WTC11 (cell line): Measurements from ENCODE around the gene ANO2. TPM values are rescaled to one million over a fixed set of nuclear protein-coding genes. Genes with fewer than 3 reads are reported as not detected.

Source experiments
- ATAC-seq: fragments of 200-7000 bp; cut with Tn5 transposase; 2 replicates; pipeline ENCODE4 v1.10.0; 2021; ENCODE audit warnings: mild to moderate bottlenecking, moderate library complexity
- CTCF ChIA-PET: fragments of 300-600 bp; sonication (Branson Sonifier 250); formaldehyde crosslinking; loops from one replicate; lab custom pipeline; 2021; ENCODE audit warnings: antibody characterized with exemption; lab: Charles Lee
- POLR2A ChIA-PET: fragments of 350-600 bp; sonication (Branson Sonifier 250); formaldehyde crosslinking; loops from one replicate; lab custom pipeline; 2021; ENCODE audit warnings: antibody characterized with exemption; lab: Charles Lee
- DNase-seq: peaks from one replicate; pipeline ENCODE4 v3.0.0; 2021; ENCODE audit warnings: low spot score
- H3K27ac Mint-ChIP-seq: 2 replicates; pipeline ENCODE4 v1.8.0; 2021; ENCODE audit warnings: mixed read lengths
- H3K27me3 Mint-ChIP-seq: 2 replicates; pipeline ENCODE4 v1.8.0; 2021; ENCODE audit warnings: low read depth, mild to moderate bottlenecking, moderate library complexity, mixed read lengths
- H3K36me3 Mint-ChIP-seq: 2 replicates; pipeline ENCODE4 v1.8.0; 2021; ENCODE audit warnings: mixed read lengths
- H3K4me1 Mint-ChIP-seq: 2 replicates; pipeline ENCODE4 v1.8.0; 2022; ENCODE audit warnings: mixed read lengths
- H3K4me3 Mint-ChIP-seq: 2 replicates; pipeline ENCODE4 v1.8.0; 2021; ENCODE audit warnings: mild to moderate bottlenecking, moderate library complexity, mixed read lengths
- H3K9me3 Mint-ChIP-seq: 2 replicates; pipeline ENCODE4 v1.8.0; 2021; ENCODE audit warnings: mixed read lengths
- CDX4 ChIP-seq: fragments of 250-450 bp; sonication (Bioruptor Pico); IDR thresholded peaks from 2 replicates; pipeline ENCODE4 v1.9.0; 2021; ENCODE audit warnings: moderate library complexity, mild to moderate bottlenecking, inconsistent platforms, borderline replicate concordance
- CREM ChIP-seq: sonication (generic); formaldehyde crosslinking; IDR thresholded peaks from 2 replicates; pipeline ENCODE4 v1.8.1; 2022; ENCODE audit warnings: mild to moderate bottlenecking, missing genetic modification reagents, moderate library complexity
- E2F4 ChIP-seq: sonication (generic); formaldehyde crosslinking; IDR thresholded peaks from 2 replicates; pipeline ENCODE4 v1.8.1; 2022; ENCODE audit warnings: low read depth, mild to moderate bottlenecking, moderate library complexity, missing genetic modification reagents, borderline replicate concordance
- ESRRA ChIP-seq: sonication (generic); formaldehyde crosslinking; IDR thresholded peaks from 2 replicates; pipeline ENCODE4 v1.8.1; 2022; ENCODE audit warnings: mild to moderate bottlenecking, missing genetic modification reagents, borderline replicate concordance
- FOXP1 ChIP-seq: sonication (generic); formaldehyde crosslinking; IDR thresholded peaks from 2 replicates; pipeline ENCODE4 v1.8.0; 2022; ENCODE audit warnings: missing genetic modification reagents, mild to moderate bottlenecking, moderate library complexity, borderline replicate concordance
- HMGA2 ChIP-seq: fragments of 250-450 bp; sonication (Bioruptor Pico); IDR thresholded peaks from 2 replicates; pipeline ENCODE4 v1.4.0; 2021; ENCODE audit warnings: mild to moderate bottlenecking, moderate library complexity
- MLX ChIP-seq: sonication (generic); formaldehyde crosslinking; IDR thresholded peaks from 2 replicates; pipeline ENCODE4 v1.8.1; 2023; ENCODE audit warnings: mild to moderate bottlenecking, missing genetic modification reagents, moderate library complexity
- NFATC4 ChIP-seq: fragments of 250-450 bp; sonication (Bioruptor Pico); IDR thresholded peaks from 2 replicates; pipeline ENCODE4 v1.9.0; 2021; ENCODE audit warnings: mild to moderate bottlenecking
- NFE2L1 ChIP-seq: sonication (generic); formaldehyde crosslinking; IDR thresholded peaks from 2 replicates; pipeline ENCODE4 v1.8.1; 2023; ENCODE audit warnings: missing genetic modification reagents
- NR2C2 ChIP-seq: sonication (generic); formaldehyde crosslinking; IDR thresholded peaks from 2 replicates; pipeline ENCODE4 v1.8.0; 2022; ENCODE audit warnings: mild to moderate bottlenecking, missing genetic modification reagents
- PRDM15 ChIP-seq: sonication (generic); formaldehyde crosslinking; IDR thresholded peaks from 2 replicates; pipeline ENCODE4 v1.8.0; 2022; ENCODE audit warnings: missing genetic modification reagents
- PREB ChIP-seq: sonication (generic); formaldehyde crosslinking; IDR thresholded peaks from 2 replicates; pipeline ENCODE4 v1.8.1; 2022; ENCODE audit warnings: mild to moderate bottlenecking, missing genetic modification reagents, moderate library complexity, borderline replicate concordance
- RORB ChIP-seq: fragments of 250-450 bp; sonication (Bioruptor Pico); IDR thresholded peaks from 2 replicates; pipeline ENCODE4 v1.9.0; 2021; ENCODE audit warnings: mild to moderate bottlenecking
- TCF7 ChIP-seq: sonication (generic); formaldehyde crosslinking; IDR thresholded peaks from 2 replicates; pipeline ENCODE4 v1.8.0; 2022; ENCODE audit warnings: mild to moderate bottlenecking, low read depth, missing genetic modification reagents, moderate library complexity
- TEAD4 ChIP-seq: sonication (generic); formaldehyde crosslinking; IDR thresholded peaks from 2 replicates; pipeline ENCODE4 v1.8.0; 2022; ENCODE audit warnings: mild to moderate bottlenecking, missing genetic modification reagents
- TP53 ChIP-seq: sonication (generic); formaldehyde crosslinking; IDR thresholded peaks from 2 replicates; pipeline ENCODE4 v1.8.1; 2023; ENCODE audit warnings: mild to moderate bottlenecking, missing genetic modification reagents
- ZNF138 ChIP-seq: sonication (generic); formaldehyde crosslinking; conservative IDR thresholded peaks from 2 replicates; pipeline ENCODE4 v1.8.1; 2022; ENCODE audit warnings: mild to moderate bottlenecking, moderate library complexity, missing genetic modification reagents
- ZNF219 ChIP-seq: sonication (generic); formaldehyde crosslinking; IDR thresholded peaks from 2 replicates; pipeline ENCODE4 v1.8.0; 2023; ENCODE audit warnings: missing genetic modification reagents, mild to moderate bottlenecking, borderline replicate concordance
- ZNF232 ChIP-seq: sonication (generic); formaldehyde crosslinking; IDR thresholded peaks from 2 replicates; pipeline ENCODE4 v1.8.0; 2022; ENCODE audit warnings: mild to moderate bottlenecking, missing genetic modification reagents
- ZNF396 ChIP-seq: fragments of 250-450 bp; sonication (Bioruptor Pico); IDR thresholded peaks from 2 replicates; pipeline ENCODE4 v1.8.0; 2021; ENCODE audit warnings: mild to moderate bottlenecking, moderate library complexity, borderline replicate concordance
- ZNF512 ChIP-seq: sonication (generic); formaldehyde crosslinking; IDR thresholded peaks from 2 replicates; pipeline ENCODE4 v1.8.1; 2022; ENCODE audit warnings: missing genetic modification reagents, borderline replicate concordance
- ZNF671 ChIP-seq: fragments of 250-450 bp; sonication (Bioruptor Pico); IDR thresholded peaks from 2 replicates; pipeline ENCODE4 v1.8.0; 2021; ENCODE audit warnings: mild to moderate bottlenecking
- total RNA-seq: library from RNA; stranded (reverse); gene quantifications from 3 replicates; pipeline ENCODE4 v1.2.3, GENCODE V29; 2021

ANO2 gene
- total RNA-seq, 1 experiment from 2014 or later, result 2.8 TPM

GRCh38 chr12:5633106-5633505 lies 312.0 kb downstream of the ANO2 start:
- DNase-seq, result no peak
- no peaks in the 10 kb centered on the region for H3K27me3 Mint-ChIP-seq
- no peak overlapping the region for H3K4me3 Mint-ChIP-seq
- peaks cover 5% of the 10 kb centered on the region for H3K4me1 Mint-ChIP-seq
- CTCF ChIA-PET, result no interaction called here
- POLR2A ChIA-PET, result interaction anchor here (1.2 kb wide), 1 partner anchor 9 kb away, joined by 3 read pairs; no protein-coding TSS in a partner anchor
- no peak for ATAC-seq
- H3K9me3 Mint-ChIP-seq, result no peaks in the 10 kb centered on the region
- no peaks in the 10 kb centered on the region for H3K36me3 Mint-ChIP-seq
- H3K27ac Mint-ChIP-seq, result no peak overlapping the region
- TF ChIP-seq HMGA2, result no peak
- no peak for TF ChIP-seq ZNF512 (CRISPR knock-in tag)

GRCh38 chr12:5632453-5632852 lies 312.6 kb downstream of the ANO2 start:
- Mint-ChIP-seq H3K9me3 (no peaks in the 10 kb centered on the region), H3K4me1 (peaks cover 5% of the 10 kb centered on the region), H3K27me3 (no peaks in the 10 kb centered on the region), H3K27ac (no peak overlapping the region), H3K4me3 (no peak overlapping the region), H3K36me3 (no peaks in the 10 kb centered on the region)
- CTCF ChIA-PET, result no interaction called here
- no peak for DNase-seq
- POLR2A ChIA-PET, result no interaction called here
- no peak for ATAC-seq
- TF ChIP-seq ZNF219 (CRISPR knock-in tag) (no peak), ZNF671 (CRISPR knock-in tag) (no peak), ZNF138 (CRISPR knock-in tag) (no peak), NR2C2 (CRISPR knock-in tag) (no peak), PREB (no peak), ZNF396 (CRISPR knock-in tag) (no peak), ESRRA (CRISPR knock-in tag) (no peak), NFATC4 (no peak), MLX (no peak)

GRCh38 chr12:5631497-5631896 lies 313.6 kb downstream of the ANO2 start:
- no peak overlapping the region for H3K4me3 Mint-ChIP-seq
- H3K9me3 Mint-ChIP-seq, result no peaks in the 10 kb centered on the region
- ChIA-PET POLR2A (no interaction called here), CTCF (no interaction called here)
- no peak for ATAC-seq
- no peaks in the 10 kb centered on the region for H3K36me3 Mint-ChIP-seq
- no peak overlapping the region for H3K27ac Mint-ChIP-seq
- H3K27me3 Mint-ChIP-seq, result no peaks in the 10 kb centered on the region
- no peaks in the 10 kb centered on the region for H3K4me1 Mint-ChIP-seq
- no peak for DNase-seq
- no peak for TF ChIP-seq FOXP1 (CRISPR knock-in tag)
- TF ChIP-seq NFE2L1 (CRISPR knock-in tag), result no peak
- no peak for TF ChIP-seq PRDM15
- no peak for TF ChIP-seq CREM (CRISPR knock-in tag)
- TF ChIP-seq TP53, result no peak
- no peak for TF ChIP-seq TEAD4 (CRISPR knock-in tag)
- TF ChIP-seq E2F4 (CRISPR knock-in tag), result no peak
- TF ChIP-seq ZNF512 (CRISPR knock-in tag), result no peak
- TF ChIP-seq TCF7 (CRISPR knock-in tag), result no peak
- TF ChIP-seq CDX4 (CRISPR knock-in tag), result no peak
- TF ChIP-seq RORB (CRISPR knock-in tag), result no peak
- no peak for TF ChIP-seq ZNF232 (CRISPR knock-in tag)
